ENCODE measurements around the gene FBXO24.

DNA sequence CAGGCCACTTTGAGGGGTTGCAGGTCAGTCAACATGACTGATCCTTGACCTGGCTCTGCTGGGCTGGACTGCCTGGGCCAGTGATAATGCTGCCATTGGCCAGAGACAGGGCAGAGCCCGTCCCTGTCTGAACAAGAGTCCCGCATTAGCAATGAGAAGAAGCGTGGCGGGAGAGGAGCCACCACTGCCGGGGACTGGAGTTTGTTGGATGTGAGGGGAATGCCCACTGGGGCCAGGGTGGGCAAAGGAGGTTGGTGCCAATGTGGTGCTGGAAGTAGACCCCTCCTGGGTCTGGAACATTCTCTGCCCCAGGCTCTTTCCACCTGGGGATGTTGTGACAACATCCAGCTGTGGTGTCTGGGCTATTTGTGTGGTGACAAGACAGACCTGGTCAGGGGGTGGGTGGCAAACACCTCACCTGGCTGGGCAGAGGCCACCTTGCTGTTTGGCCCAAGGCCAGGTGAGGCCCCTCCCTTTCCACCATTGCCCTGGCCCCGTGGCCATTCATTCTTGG lies 20.1 kb upstream of the FBXO24 start:
- TF ChIP-seq, protein P1, sequence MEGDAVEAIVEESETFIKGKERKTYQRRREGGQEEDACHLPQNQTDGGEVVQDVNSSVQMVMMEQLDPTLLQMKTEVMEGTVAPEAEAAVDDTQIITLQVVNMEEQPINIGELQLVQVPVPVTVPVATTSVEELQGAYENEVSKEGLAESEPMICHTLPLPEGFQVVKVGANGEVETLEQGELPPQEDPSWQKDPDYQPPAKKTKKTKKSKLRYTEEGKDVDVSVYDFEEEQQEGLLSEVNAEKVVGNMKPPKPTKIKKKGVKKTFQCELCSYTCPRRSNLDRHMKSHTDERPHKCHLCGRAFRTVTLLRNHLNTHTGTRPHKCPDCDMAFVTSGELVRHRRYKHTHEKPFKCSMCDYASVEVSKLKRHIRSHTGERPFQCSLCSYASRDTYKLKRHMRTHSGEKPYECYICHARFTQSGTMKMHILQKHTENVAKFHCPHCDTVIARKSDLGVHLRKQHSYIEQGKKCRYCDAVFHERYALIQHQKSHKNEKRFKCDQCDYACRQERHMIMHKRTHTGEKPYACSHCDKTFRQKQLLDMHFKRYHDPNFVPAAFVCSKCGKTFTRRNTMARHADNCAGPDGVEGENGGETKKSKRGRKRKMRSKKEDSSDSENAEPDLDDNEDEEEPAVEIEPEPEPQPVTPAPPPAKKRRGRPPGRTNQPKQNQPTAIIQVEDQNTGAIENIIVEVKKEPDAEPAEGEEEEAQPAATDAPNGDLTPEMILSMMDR (IDR thresholded peaks at IDR 0.05; ENCODE audit: low read length) = no peak
- no peak for TF ChIP-seq EZH2 (IDR thresholded peaks at IDR 0.05; ENCODE audit: borderline replicate concordance, low read length)

Measured in OCI-LY1 (cell line).